HepG2 (cell line): Measurements from ENCODE around the gene CIBAR2.

Experiments used
- EZH2 ChIP-seq: conservative IDR thresholded peaks from 2 replicates; pipeline ENCODE4 v1.6.1; 2012; ENCODE audit warnings: mild to moderate bottlenecking, low read depth, low read length, moderate library complexity
- FOXJ3 ChIP-seq: sonication (generic); formaldehyde crosslinking; IDR thresholded peaks from 2 replicates; pipeline ENCODE4 v1.4.0; 2020; ENCODE audit warnings: missing genetic modification reagents, mild to moderate bottlenecking, borderline replicate concordance
- FOXO1 ChIP-seq: sonication (generic); formaldehyde crosslinking; IDR thresholded peaks from 2 replicates; pipeline ENCODE4 v1.4.0; 2020; ENCODE audit warnings: missing genetic modification reagents
- IRX3 ChIP-seq: sonication (generic); formaldehyde crosslinking; IDR thresholded peaks from 2 replicates; pipeline ENCODE4 v1.8.1; 2023; ENCODE audit warnings: mild to moderate bottlenecking, low read depth, missing genetic modification reagents, borderline replicate concordance
- RNF2 ChIP-seq: fragments of 450-650 bp; conservative IDR thresholded peaks from 2 replicates; pipeline ENCODE4 v1.6.1; 2016; ENCODE audit warnings: low read depth
- TCF7 ChIP-seq: sonication (generic); IDR thresholded peaks from 2 replicates; pipeline ENCODE4 v1.6.1; 2016; ENCODE audit warnings: antibody characterized with exemption, low read depth
- THYN1 ChIP-seq: sonication (generic); formaldehyde crosslinking; IDR thresholded peaks from 2 replicates; pipeline ENCODE4 v1.8.1; 2023; ENCODE audit warnings: low read depth, mild to moderate bottlenecking, moderate library complexity, missing genetic modification reagents, borderline replicate concordance
- TP53 ChIP-seq: sonication (generic); formaldehyde crosslinking; conservative IDR thresholded peaks from 2 replicates; pipeline ENCODE4 v1.4.0; 2020; ENCODE audit warnings: missing genetic modification reagents
- ZFP1 ChIP-seq: IDR thresholded peaks from 2 replicates; pipeline ENCODE4 v1.6.1; 2016
- ZNF83 ChIP-seq: sonication (generic); formaldehyde crosslinking; IDR thresholded peaks from 2 replicates; pipeline ENCODE4 v1.4.0; 2020; ENCODE audit warnings: missing genetic modification reagents, mild to moderate bottlenecking, borderline replicate concordance

DNA sequence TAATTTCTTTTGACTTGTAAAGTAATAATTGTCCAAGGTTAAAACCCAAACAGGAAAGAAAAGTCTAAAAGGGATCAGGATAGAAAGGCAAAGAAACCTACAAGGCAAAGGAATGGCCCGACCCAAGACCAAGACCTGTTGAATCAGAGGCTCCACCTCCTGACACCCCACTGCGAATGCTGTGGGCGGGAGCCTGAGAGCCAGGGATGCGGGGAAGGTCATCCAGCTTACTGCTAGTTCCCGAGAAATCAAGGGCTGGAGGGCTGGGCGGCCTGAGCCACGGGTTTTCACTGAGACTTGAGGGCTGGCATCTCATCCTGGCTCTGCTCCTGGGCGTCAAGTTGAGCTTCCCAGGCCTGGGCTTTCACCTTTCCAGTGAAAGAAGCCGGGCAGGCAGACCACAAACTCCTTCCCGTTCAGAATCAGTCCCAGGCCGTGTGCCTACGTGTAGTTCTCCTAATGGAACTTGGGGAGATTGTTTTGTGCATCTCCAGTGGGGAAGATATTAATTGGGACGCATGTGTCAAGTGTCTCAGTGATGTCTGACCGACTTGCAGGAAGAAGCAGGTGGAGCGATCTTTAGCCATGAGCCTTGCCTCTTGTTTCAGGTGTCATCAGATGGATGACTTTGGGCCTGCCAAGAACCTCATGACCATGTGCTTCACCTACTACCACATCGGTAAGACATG, 36.9 kb downstream of the CIBAR2 start:
- TF ChIP-seq TCF7 (no peak), ZNF83 (CRISPR knock-in tag) (no peak), FOXJ3 (CRISPR knock-in tag) (no peak), TP53 (no peak), RNF2 (no peak), IRX3 (CRISPR knock-in tag) (no peak), EZH2 (no peak), FOXO1 (CRISPR knock-in tag) (no peak), THYN1 (CRISPR knock-in tag) (no peak), ZFP1 (CRISPR knock-in tag) (no peak)
